Right lobe of liver (tissue), 6 donors: ENCODE results near the gene MED12. TPM values are rescaled to one million over a fixed set of nuclear protein-coding genes. Genes with fewer than 3 reads are reported as not detected.

Experiments used
- ATAC-seq, 4 donors: fragments of 200-7000 bp; cut with Tn5 transposase; one replicate each; pipeline ENCODE4 v1.9.1; 2020; ENCODE audit warnings: mild to moderate bottlenecking in 4 of 4, moderate library complexity in 4 of 4
- DNase-seq, 3 donors: peaks; one replicate each; pipeline ENCODE4 v3.0.0-alpha.2; 2020
- H3K27ac ChIP-seq, 3 donors: fragments of 200-600 bp; one replicate each; pipeline ENCODE4 v1.8.0; 2022
- H3K27me3 ChIP-seq, 2 donors: fragments of 200-600 bp; one replicate each; pipeline ENCODE4 v1.8.0; 2022
- H3K36me3 ChIP-seq, 4 donors: fragments of 200-600 bp; sonication (generic) in 1 of 4; one replicate each; pipeline versions ENCODE4 v1.5.1 to v1.8.0; 2017 to 2022; ENCODE audit warnings: control low read depth in 1 of 4
- H3K4me1 ChIP-seq, 4 donors: fragments of 200-600 bp; sonication (generic) in 1 of 4; one replicate each; pipeline versions ENCODE4 v1.5.1 to v1.8.0; 2017 to 2022; ENCODE audit warnings: control low read depth in 1 of 4
- H3K4me3 ChIP-seq, 3 donors: fragments of 200-600 bp; one replicate each; pipeline ENCODE4 v1.8.0; 2022
- H3K9me3 ChIP-seq, 4 donors: fragments of 200-600 bp; sonication (generic) in 1 of 4; one replicate each; pipeline versions ENCODE4 v1.5.1 to v1.8.0; 2017 to 2022; ENCODE audit warnings: control low read depth in 1 of 4
- CTCF ChIP-seq, 4 donors: fragments of 200-600 bp in 3 of 4; fragments of 450-650 bp in 1 of 4; IDR thresholded peaks; one replicate each; pipeline versions ENCODE4 v1.5.1 to v1.8.0; 2016 to 2022; ENCODE audit warnings: antibody characterized with exemption in 4 of 4, mild to moderate bottlenecking in 2 of 4
- POLR2A ChIP-seq: fragments of 450-650 bp; IDR thresholded peaks from one replicate; pipeline ENCODE4 v1.6.1; 2017; ENCODE audit warnings: antibody characterized with exemption, mild to moderate bottlenecking
- WGBS: methylation state at CpG from one replicate; pipeline ENCODE4 v1.1.6; 2018; ENCODE audit warnings: low coverage, low lambda C conversion rate; ENCODE audit not compliant: insufficient coverage; ENCODE audit errors: missing lambda C conversion rate; 5-methylcytosine and 5-hydroxymethylcytosine counted together
- intact Hi-C, 2 donors: fragments of 100-400 bp; cut with DNase I; formaldehyde crosslinking; loops; one replicate each; pipeline versions ENCODE4 v1.11.2 to v1.14.1; 2022
- total RNA-seq, 6 experiments: library from RNA; depleted of rRNA in 2 of 6; stranded (reverse); fragments of >200 nt in 2 of 6; fragmentation: NEBNext Ultra II Directional in 3 of 6; extraction: Animal tissue kit (Norgen Biotek cat#: 25700) in 3 of 6; gene quantifications; one replicate each; pipeline versions ENCODE4 v1.1.0 to v1.2.4, GENCODE V29; 2016 to 2023
- donor health status: DM: no; HTN: yes; CAD: no.
- donor health status: DM: no; HTN: no; CAD: no.
- donor health status: DM: no; HTN: no; CAD: no.
- donor health status: DM: no; HTN: yes; CAD: no.
- donor health status: DM: no; HTN: yes; CAD: no.

The MED12 gene
- total RNA-seq, 6 experiments from 2014 or later = 7.8 to 16.3 (median 12.5) TPM

- H3K9me3 ChIP-seq = no peaks in the 10 kb centered on the region
- DNase-seq (no peak), ATAC-seq (no peak)
- H3K27me3 ChIP-seq = no peaks in the 10 kb centered on the region
- TF ChIP-seq POLR2A (no peak), CTCF (IDR thresholded peaks at IDR 0.05) (no peak)
- no peaks in the 10 kb centered on the region for H3K36me3 ChIP-seq
- H3K27ac ChIP-seq = no peak overlapping the region
- intact Hi-C loops = no loop called here
- WGBS = 57% methylated on average over 3 of the region's 4 CpGs
- no peaks in the 10 kb centered on the region for H3K4me1 ChIP-seq
- H3K4me3 ChIP-seq = no peak overlapping the region
Observed at GRCh38 chrX:71082822-71083221, 35.6 kb upstream of the MED12 start.

- Histone ChIP-seq H3K27me3 (no peaks in the 10 kb centered on the region), H3K36me3 (no peaks in the 10 kb centered on the region), H3K4me3 (no peak overlapping the region), H3K9me3 (no peaks in the 10 kb centered on the region), H3K4me1 (no peaks in the 10 kb centered on the region), H3K27ac (no peak overlapping the region)
- intact Hi-C loops = no loop called here
- DNase-seq = no peak
- 46% methylated on average over 4 of the region's 4 CpGs for WGBS
- TF ChIP-seq POLR2A = no peak
- TF ChIP-seq CTCF (IDR thresholded peaks at IDR 0.05) = no peak
- ATAC-seq = no peak
Observed at GRCh38 chrX:71085900-71086299, 32.5 kb upstream of the MED12 start.

GRCh38 chrX:71091263-71091662 lies 27.1 kb upstream of the MED12 start:
- Histone ChIP-seq H3K4me3 (no peak overlapping the region), H3K27me3 (no peaks in the 10 kb centered on the region), H3K9me3 (no peaks in the 10 kb centered on the region), H3K36me3 (no peaks in the 10 kb centered on the region), H3K4me1 (no peaks in the 10 kb centered on the region), H3K27ac (no peak overlapping the region)
- TF ChIP-seq POLR2A (no peak), CTCF (IDR thresholded peaks at IDR 0.05) (no peak)
- no peak for ATAC-seq
- 60% methylated on average over 5 of the region's 5 CpGs for WGBS
- DNase-seq = no peak
- intact Hi-C loops = no loop called here

- peak overlapping the region in 2 of 3 donors; percentile 54 to 59 for H3K4me3 ChIP-seq
- H3K36me3 ChIP-seq = no peaks in the 10 kb centered on the region
- DNase-seq (no peak), ATAC-seq (no peak)
- H3K27me3 ChIP-seq = no peaks in the 10 kb centered on the region
- intact Hi-C loops = no loop called here
- TF ChIP-seq CTCF (IDR thresholded peaks at IDR 0.05) = no peak
- TF ChIP-seq POLR2A = no peak
- no peaks in the 10 kb centered on the region for H3K9me3 ChIP-seq
- 24% methylated on average over 6 of the region's 6 CpGs for WGBS
- H3K27ac ChIP-seq = no peak overlapping the region
- no peaks in the 10 kb centered on the region for H3K4me1 ChIP-seq
Observed at GRCh38 chrX:71095033-71095432, 23.4 kb upstream of the MED12 start.

- DNase-seq (peak; percentile 93 to 95 (median 94)), ATAC-seq (peak; percentile 94 to 97 (median 96))
- Histone ChIP-seq H3K4me3 (peak within 1 kb of the TSS; percentile 39 to 59 (median 54)), H3K27me3 (no peaks in the 10 kb centered on the region), H3K9me3 (no peaks in the 10 kb centered on the region), H3K36me3 (no peaks in the 10 kb centered on the region), H3K4me1 (no peaks in the 10 kb centered on the region), H3K27ac (peak within 1 kb of the TSS in 1 of 3 donors; percentile 34)
- intact Hi-C loops = no loop called here
- 10% methylated on average over 28 of the region's 29 CpGs for WGBS
- TF ChIP-seq POLR2A (no peak), CTCF (IDR thresholded peaks at IDR 0.05) (no peak)
Observed at GRCh38 chrX:71095555-71095980, 22.8 kb upstream of the MED12 start, which contains the start of gene FOXO4. TSS of gene FOXO4 (plus strand) at chrX:71095851. CDS start at chrX:71096529, 678 bp downstream.
